Stimulated activated CD8-positive, alpha-beta memory T cell treated with anti-CD3 and anti-CD28 coated beads, Interleukin-7, amount 100 ng/mL, for 4 hours (primary cell): ENCODE measurements around the gene ADGRD1.

Experiments used
- DNase-seq, 2 donors: peaks; one replicate each; pipeline ENCODE4 v3.0.0-alpha.2; 2020; ENCODE audit warnings: low read depth in 2 of 2

ADGRD1 gene

GRCh38 chr12:131041968-131042833 is 88.5 kb downstream of the ADGRD1 start:
- DNase-seq = no peak

- DNase-seq = no peak
Measured at GRCh38 chr12:131042834-131043245, 89.1 kb downstream of the ADGRD1 start.

- DNase-seq = no peak
Measured at GRCh38 chr12:131043401-131043871, 89.7 kb downstream of the ADGRD1 start.

- DNase-seq = no peak
Measured at GRCh38 chr12:131044136-131044535, 90.4 kb downstream of the ADGRD1 start.

GRCh38 chr12:131044760-131045381 is 91.2 kb downstream of the ADGRD1 start:
- no peak for DNase-seq

- DNase-seq = no peak
Measured at GRCh38 chr12:131045705-131046460, 92.2 kb downstream of the ADGRD1 start.

- no peak for DNase-seq
Measured at GRCh38 chr12:131046813-131047788, 93.4 kb downstream of the ADGRD1 start.

- no peak for DNase-seq
Measured at GRCh38 chr12:131047789-131048610, 94.3 kb downstream of the ADGRD1 start.

GRCh38 chr12:131048611-131048990 is 94.9 kb downstream of the ADGRD1 start:
- no peak for DNase-seq

- no peak for DNase-seq
Measured at GRCh38 chr12:131049002-131049401, 95.3 kb downstream of the ADGRD1 start.

- no peak for DNase-seq
Measured at GRCh38 chr12:131049549-131050339, 96.0 kb downstream of the ADGRD1 start.

- no peak for DNase-seq
Measured at GRCh38 chr12:131050463-131051154, 96.9 kb downstream of the ADGRD1 start.

- DNase-seq = no peak
Measured at GRCh38 chr12:131051155-131051473, 97.4 kb downstream of the ADGRD1 start.

GRCh38 chr12:131052063-131052781 is 98.5 kb downstream of the ADGRD1 start:
- DNase-seq = no peak

GRCh38 chr12:131052929-131053328 is 99.2 kb downstream of the ADGRD1 start:
- no peak for DNase-seq

GRCh38 chr12:131053567-131053966 is 99.9 kb downstream of the ADGRD1 start:
- no peak for DNase-seq

GRCh38 chr12:131054345-131055092 is 100.8 kb downstream of the ADGRD1 start:
- no peak for DNase-seq

GRCh38 chr12:131055093-131055465 is 101.4 kb downstream of the ADGRD1 start:
- no peak for DNase-seq
